Stimulated activated CD4-positive, alpha-beta T cell treated with anti-CD3 and anti-CD28 coated beads, Interleukin-2, amount 100 ng/mL, for 4 hours (primary cell): ENCODE measurements around the gene LCA5.
"Not testable (repeated sequence)": the region's sequence is repeated elsewhere in the genome, so short reads cannot be mapped to it uniquely, and the experiment has no call there.

ENCODE experiments used
- DNase-seq: peaks from one replicate; pipeline ENCODE4 v3.0.0-alpha.2; 2020; ENCODE audit warnings: low read depth

The LCA5 gene

DNA sequence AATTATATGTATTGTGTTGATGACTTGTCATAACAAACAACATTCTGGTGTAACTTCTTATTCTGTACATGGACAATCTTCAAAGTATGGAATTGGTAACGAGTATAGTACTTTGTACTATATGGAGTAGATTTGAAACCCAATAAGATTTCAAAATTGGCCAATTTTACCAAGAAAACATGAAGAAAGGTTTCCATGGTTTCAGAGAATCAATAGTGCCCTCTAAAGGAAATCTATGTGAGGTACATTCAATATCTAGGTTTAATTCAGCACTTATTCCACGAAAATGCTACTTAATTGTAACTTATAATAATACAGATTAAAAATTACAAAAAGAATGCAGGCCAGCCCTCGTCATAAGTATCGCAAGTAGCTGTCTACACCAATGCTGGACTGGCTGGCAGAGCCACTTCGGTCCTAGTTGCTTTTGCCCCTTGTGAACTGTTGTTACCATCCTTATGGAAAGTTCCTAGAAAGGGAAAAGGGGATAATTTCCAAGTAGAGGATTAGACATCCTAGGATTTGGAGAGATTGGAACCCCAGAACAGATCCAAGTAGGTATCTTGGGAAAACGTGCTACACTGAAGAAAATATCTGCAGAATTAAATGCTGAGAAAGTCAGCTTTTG, 70.9 kb downstream of the LCA5 start:
- DNase-seq: no peak

DNA sequence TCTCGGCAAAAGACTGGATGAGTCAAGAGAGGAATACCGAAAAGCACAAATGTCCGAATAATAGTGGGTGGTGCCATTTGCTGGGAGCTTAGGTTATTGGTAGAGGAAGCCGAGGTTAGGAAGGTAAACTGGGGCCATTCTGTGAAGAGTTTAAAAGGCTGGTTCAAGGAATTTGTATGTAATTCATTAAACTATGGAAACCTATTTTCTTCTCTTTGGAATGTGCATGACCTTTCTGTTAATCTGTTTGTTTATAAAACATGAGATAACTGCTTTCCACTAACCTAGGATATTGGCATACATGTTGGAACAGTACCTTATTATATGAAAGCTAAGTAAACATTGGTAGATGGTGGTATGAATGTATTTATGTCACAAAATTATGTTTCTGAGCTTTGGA, 71.8 kb downstream of the LCA5 start:
- no peak for DNase-seq

DNA sequence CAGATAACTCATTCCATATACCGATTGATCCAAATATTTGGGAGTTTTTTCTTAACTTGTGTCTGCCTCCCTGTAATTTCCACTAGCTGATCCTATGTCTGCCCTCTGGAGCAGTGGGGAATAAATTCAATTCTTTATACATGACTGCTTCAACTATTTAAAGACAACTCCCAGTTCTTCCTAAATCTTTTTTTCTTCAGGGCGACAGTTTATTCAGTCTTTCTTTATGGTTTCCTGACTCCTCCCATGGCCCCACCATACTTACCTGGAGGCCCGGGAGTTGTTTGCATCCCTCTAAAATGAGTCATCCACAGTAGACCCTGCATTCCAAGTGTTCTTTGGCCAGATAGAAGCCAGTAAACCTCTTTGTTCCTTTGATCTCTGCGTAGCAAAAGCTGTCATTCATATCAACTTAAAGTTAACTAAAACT, 73.6 kb downstream of the LCA5 start:
- DNase-seq: no peak

DNA sequence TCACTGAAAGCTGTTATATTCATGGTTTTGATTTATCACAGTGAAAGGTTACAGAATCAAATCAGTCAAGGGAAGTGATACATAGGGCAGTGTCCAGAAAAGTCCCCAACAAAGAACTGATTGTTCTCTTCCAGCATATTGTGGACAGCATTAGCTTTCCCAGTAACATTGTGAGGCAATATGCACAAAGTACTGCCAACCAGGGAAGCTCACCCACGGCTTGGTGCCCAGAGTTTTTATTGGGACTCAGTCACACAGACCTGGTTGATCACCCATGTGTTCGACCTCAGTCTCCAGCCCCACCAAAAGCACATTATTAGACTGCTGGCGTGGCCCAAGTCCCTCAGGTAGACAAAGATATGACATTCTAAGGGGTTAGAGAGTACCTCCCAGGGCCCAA, 76.0 kb downstream of the LCA5 start:
- DNase-seq: no peak

DNA sequence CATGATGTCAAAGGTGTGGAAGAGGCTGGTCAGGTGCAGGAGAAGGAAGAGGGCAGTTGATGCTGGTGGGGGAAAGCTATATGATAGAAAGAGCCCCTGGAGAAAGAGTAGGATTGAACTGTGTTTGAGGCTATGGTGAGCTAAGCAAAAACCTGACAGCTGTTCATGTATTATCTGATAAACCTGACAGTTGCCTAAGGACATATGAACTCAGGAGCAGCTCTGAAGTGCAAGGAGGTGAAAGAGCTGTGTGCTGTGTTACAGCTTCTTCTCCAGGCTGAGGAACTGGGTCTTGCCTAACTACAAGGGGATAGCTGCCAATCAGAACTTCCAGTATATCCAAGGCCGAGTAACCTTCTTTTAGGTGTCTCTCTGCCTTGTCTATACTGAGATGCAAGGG, 81.8 kb downstream of the LCA5 start:
- no peak for DNase-seq

DNA sequence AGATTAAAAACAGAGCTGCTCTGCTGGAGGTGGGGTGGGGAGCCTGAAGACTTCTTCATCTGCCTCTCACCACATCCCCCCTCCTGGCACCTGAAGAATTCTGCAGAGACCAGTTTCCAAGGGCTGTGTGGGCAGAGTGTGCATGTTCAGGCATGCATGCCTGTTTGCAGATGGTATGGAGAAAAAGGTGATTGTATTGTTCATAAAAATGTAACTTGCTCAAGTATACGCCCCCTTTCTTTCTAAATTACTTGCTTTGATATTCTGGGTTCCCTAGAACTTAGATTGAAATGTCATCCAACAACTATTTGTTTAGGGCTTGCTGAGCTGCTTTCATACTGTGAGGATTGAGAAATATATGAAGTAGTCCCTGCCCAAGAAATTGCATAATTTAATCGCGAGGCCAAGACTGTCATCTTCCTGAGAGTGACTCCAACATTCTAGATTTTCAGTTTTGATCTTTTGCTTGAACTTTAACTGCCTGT, 83.6 kb downstream of the LCA5 start:
- DNase-seq: no peak

DNA sequence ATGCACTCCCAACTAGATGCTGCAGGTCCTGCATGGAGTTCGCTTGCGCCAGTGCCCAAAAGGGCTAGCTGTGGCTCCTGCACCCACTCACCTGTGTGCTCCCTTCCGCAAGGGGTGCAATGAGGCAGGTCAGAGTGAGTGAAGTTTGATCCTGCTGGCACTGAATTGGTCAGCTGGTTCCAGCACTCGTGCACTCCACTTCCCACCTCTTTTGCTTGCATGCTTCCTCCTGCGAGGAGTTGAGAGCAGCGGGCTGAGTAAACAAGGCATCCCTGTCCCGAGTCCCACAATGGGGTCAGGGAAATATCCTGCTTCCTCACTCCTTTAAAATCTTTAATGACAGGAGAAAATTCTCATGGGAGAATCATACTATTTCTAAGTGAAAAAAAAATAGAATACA, 86.2 kb downstream of the LCA5 start:
- no peak for DNase-seq

DNA sequence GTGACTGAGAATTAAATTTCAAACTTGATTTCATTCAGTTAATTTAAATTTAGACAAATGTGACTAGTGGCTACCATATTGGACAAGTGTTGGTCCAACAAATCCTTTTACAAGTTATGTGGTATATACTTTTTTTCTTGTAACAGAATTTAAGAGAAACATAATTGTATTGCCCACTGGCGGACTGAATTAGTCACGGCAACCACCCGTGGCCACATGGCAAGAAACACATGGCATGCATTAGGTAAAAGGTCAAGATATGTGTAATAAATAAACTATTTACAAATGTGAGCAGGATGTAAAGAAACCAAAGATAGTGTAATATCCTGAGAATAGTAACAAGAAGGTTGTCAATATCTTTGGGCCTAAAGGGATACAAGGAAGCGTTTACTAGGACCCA, 91.2 kb downstream of the LCA5 start:
- no peak for DNase-seq

DNA sequence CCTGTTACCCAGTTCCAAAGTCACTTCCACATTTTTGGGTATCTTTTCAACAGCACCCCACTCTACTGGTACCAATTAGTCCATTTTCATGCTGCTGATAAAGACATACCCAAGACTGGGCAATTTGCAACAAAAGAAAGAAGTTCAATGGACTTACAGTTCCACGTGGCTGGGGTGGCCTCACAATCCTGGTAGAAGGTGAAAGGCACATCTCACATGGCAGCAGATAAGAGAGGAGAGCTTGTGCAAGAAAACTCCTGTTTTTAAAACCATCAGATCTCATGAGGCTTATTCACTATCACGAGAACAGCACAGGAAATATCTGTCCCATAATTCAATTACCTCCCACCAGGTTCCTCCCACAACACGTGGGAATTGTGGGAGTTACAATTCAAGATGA, 93.4 kb downstream of the LCA5 start:
- DNase-seq: not testable (repeated sequence)

DNA sequence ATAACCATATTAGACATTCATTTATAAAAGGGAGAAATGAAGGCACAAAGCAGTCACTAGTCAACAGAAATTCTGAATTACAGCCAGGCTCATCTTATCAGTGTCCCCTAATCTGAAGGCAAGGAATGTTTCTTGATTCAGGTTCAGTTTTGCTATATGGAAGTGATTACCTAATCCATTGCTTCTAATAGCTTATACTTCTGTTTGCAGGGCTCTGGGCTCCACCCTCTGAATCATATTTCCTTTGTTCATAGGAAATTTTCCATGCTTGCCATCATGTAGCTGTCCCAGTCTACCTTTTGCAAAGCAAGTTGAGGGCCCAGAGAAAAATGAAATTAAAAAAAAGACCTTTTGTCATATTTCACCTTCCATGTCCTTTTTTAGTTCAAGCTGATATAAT, 96.0 kb downstream of the LCA5 start:
- DNase-seq: no peak

DNA sequence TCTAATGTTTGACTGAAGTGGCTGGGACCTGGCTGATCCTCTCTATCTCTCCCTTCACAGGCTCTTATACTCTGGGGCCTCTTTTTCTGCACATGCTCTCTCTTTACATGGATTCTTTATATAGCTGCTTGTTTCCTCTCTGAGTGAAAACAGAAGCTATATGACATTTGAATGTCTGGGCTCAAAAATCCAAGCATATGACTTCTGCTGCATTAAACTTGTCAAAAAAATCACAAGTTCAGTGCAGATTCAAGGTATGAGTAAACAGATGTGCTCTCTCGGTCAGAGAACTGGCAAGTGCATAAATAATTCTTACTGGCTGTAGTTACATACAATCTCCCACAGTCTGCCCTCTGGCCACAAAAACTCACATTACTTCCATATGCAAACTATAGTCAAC, 96.6 kb downstream of the LCA5 start:
- no peak for DNase-seq

DNA sequence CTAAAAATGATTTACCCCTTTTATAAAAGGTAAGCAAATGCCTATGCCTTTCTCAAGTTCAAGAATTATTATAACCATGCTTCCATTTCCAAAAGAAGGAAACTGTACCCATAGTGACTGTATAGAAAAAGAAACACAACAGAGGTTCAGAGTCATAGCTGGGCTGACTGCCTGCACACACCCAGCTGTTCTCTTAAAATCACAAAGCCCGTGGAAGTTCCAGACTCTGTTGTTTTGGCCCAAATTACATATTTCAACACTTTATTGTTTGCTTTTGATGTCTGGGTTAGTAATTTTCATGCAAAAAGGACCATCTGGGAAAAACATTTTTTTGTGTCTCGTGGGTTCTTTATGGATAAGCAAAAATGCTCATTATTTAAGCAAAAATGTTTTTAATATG, 99.2 kb downstream of the LCA5 start:
- no peak for DNase-seq

DNA sequence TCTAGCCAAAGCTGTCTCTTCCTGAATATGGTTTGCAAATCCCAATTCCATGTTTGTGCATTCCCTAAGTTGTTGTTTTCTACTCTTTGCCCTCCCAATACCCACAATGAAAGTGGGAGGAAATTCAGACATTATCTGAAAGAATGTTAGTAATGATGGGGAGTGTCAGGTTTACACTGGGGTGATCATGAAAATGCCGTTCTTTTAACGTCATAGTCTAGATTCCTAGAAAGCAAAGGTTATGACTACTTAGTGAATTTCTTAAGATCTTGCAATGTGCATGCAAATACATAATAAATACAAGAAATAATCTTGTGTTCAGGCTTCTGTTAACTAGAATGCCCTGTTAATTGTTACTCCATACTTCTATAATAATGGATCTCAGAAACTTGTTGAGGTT, 101.0 kb downstream of the LCA5 start:
- no peak for DNase-seq

DNA sequence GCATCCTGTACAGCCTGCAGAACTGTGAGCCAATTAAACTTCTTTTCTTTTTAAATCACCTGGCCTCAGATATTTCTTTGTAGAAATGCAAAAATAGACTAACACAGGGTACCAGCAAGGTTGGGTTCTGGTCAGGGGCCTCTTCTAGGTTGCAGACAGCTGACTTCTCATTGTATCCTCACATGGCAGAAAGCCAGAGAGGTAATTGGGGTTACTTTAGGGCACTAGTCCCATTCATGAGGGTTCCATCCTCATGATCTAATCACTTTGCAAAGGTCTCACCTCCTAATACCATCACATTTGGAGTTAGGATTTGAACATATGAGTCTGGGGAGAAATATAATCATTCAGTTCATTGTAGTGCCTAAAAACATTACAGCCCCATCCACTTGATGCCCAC, 101.5 kb downstream of the LCA5 start:
- no peak for DNase-seq
